ENCODE results near the gene SH3GL1.

SH3GL1 gene

GRCh38 chr19:4379383-4380253 lies 20.7 kb downstream of the SH3GL1 start:
- Histone ChIP-seq H3K4me2 (ENCODE audit: insufficient read depth, low read length) (no peak overlapping the region), H3K79me2 (ENCODE audit: insufficient read depth, low read length) (peaks cover 92% of the 10 kb centered on the region)
- ATAC-seq (ENCODE audit: insufficient read depth, low read depth), result no peak; the same call in 2 of the 3 replicates

DNA sequence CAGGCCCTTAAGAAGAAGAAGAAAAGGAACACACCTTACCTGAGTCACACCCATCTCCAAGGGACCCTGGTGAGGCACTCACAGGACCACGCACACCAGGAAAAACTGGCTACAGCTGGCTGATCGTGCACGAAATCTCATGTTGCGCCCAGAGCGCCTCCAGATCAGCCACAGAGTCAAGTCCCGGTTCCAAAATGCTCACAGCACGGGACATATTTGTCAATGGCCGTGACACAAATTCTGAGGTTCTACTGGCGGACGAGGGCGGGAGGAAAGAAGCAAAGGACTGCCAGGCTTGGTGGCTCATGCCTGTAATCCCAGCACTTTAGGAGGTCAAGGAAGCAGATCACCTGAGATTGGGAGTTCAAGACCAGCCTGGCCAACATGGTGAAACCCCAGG lies 21.5 kb downstream of the SH3GL1 start:
- Histone ChIP-seq H3K36me3 (ENCODE audit: insufficient read depth, low read length) (peaks cover 19% of the 10 kb centered on the region), H3K4me2 (ENCODE audit: insufficient read depth, low read length) (no peak overlapping the region), H3K27ac (ENCODE audit: low read length) (no peak overlapping the region), H3K79me2 (ENCODE audit: insufficient read depth, low read length) (peaks cover 92% of the 10 kb centered on the region), H4K20me1 (ENCODE audit: insufficient read depth, low read length) (peaks cover 82% of the 10 kb centered on the region), H3K27me3 (ENCODE audit: insufficient read depth, low read length, poor library complexity) (no peaks in the 10 kb centered on the region), H3K9ac (ENCODE audit: low read depth, low read length) (no peak overlapping the region), H2AFZ (ENCODE audit: low read depth, low read length) (no peak overlapping the region), H3K9me3 (ENCODE audit: insufficient read depth, low read length, severe bottlenecking) (no peaks in the 10 kb centered on the region), H3K4me3 (ENCODE audit: low read depth in 1 of 2, low read length in 2 of 2) (no peak overlapping the region), H3K4me1 (ENCODE audit: insufficient read depth, low read length) (no peaks in the 10 kb centered on the region)
- TF ChIP-seq EZH2 (IDR thresholded peaks at IDR 0.05; ENCODE audit: borderline replicate concordance, low read depth, low read length, severe bottlenecking), result no peak
- ATAC-seq (ENCODE audit: insufficient read depth, low read depth) (no peak), DNase-seq (no peak)

More at GRCh38 chr19:4379383-4380253, 20.7 kb downstream of the SH3GL1 start:
- Histone ChIP-seq H4K20me1 (ENCODE audit: insufficient read depth, low read length) (peaks cover 82% of the 10 kb centered on the region), H3K4me1 (ENCODE audit: insufficient read depth, low read length) (no peaks in the 10 kb centered on the region), H3K9me3 (ENCODE audit: insufficient read depth, low read length, severe bottlenecking) (no peaks in the 10 kb centered on the region), H2AFZ (ENCODE audit: low read depth, low read length) (no peak overlapping the region), H3K9ac (ENCODE audit: low read depth, low read length) (no peak overlapping the region), H3K4me3 (ENCODE audit: low read depth in 1 of 2, low read length in 2 of 2) (no peak overlapping the region), H3K36me3 (ENCODE audit: insufficient read depth, low read length) (peaks cover 26% of the 10 kb centered on the region), H3K27ac (ENCODE audit: low read length) (no peak overlapping the region), H3K27me3 (ENCODE audit: insufficient read depth, low read length, poor library complexity) (no peaks in the 10 kb centered on the region)
- no peak for DNase-seq
- TF ChIP-seq, protein P1, sequence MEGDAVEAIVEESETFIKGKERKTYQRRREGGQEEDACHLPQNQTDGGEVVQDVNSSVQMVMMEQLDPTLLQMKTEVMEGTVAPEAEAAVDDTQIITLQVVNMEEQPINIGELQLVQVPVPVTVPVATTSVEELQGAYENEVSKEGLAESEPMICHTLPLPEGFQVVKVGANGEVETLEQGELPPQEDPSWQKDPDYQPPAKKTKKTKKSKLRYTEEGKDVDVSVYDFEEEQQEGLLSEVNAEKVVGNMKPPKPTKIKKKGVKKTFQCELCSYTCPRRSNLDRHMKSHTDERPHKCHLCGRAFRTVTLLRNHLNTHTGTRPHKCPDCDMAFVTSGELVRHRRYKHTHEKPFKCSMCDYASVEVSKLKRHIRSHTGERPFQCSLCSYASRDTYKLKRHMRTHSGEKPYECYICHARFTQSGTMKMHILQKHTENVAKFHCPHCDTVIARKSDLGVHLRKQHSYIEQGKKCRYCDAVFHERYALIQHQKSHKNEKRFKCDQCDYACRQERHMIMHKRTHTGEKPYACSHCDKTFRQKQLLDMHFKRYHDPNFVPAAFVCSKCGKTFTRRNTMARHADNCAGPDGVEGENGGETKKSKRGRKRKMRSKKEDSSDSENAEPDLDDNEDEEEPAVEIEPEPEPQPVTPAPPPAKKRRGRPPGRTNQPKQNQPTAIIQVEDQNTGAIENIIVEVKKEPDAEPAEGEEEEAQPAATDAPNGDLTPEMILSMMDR (IDR thresholded peaks at IDR 0.05; ENCODE audit: borderline replicate concordance, extremely low read depth, low read length, poor library complexity, severe bottlenecking), result no peak
- no peak for TF ChIP-seq EZH2 (IDR thresholded peaks at IDR 0.05; ENCODE audit: borderline replicate concordance, low read depth, low read length, severe bottlenecking)

GRCh38 chr19:4376991-4377781 lies 23.2 kb downstream of the SH3GL1 start:
- H3K4me2 ChIP-seq (ENCODE audit: insufficient read depth, low read length), result no peak overlapping the region
- H3K79me2 ChIP-seq (ENCODE audit: insufficient read depth, low read length), result peaks cover 95% of the 10 kb centered on the region

More at GRCh38 chr19:4376991-4377781, 23.2 kb downstream of the SH3GL1 start:
- peaks cover 13% of the 10 kb centered on the region for H3K36me3 ChIP-seq (ENCODE audit: insufficient read depth, low read length)
- H4K20me1 ChIP-seq (ENCODE audit: insufficient read depth, low read length), result peaks cover 92% of the 10 kb centered on the region
- ATAC-seq (ENCODE audit: insufficient read depth, low read depth) (no peak), DNase-seq (no peak)
- no peak overlapping the region for H2AFZ ChIP-seq (ENCODE audit: low read depth, low read length)
- no peak overlapping the region; the same call in 1 of the 2 replicates for H3K27ac ChIP-seq (ENCODE audit: low read length)
- H3K9me3 ChIP-seq (ENCODE audit: insufficient read depth, low read length, severe bottlenecking), result no peaks in the 10 kb centered on the region
- no peak overlapping the region for H3K9ac ChIP-seq (ENCODE audit: low read depth, low read length)
- no peaks in the 10 kb centered on the region for H3K27me3 ChIP-seq (ENCODE audit: insufficient read depth, low read length, poor library complexity)
- no peak overlapping the region for H3K4me3 ChIP-seq (ENCODE audit: low read depth in 1 of 2, low read length in 2 of 2)
- no peaks in the 10 kb centered on the region for H3K4me1 ChIP-seq (ENCODE audit: insufficient read depth, low read length)
- TF ChIP-seq, protein P1 (IDR thresholded peaks at IDR 0.05; ENCODE audit: borderline replicate concordance, extremely low read depth, low read length, poor library complexity, severe bottlenecking), result no peak
- no peak for TF ChIP-seq EZH2 (IDR thresholded peaks at IDR 0.05; ENCODE audit: borderline replicate concordance, low read depth, low read length, severe bottlenecking)

Measured in DND-41 (cell line).